GM23338 (cell line): ENCODE results near the gene CSTPP1. TPM values are rescaled to one million over a fixed set of nuclear protein-coding genes. Genes with fewer than 3 reads are reported as not detected.

ENCODE experiments used
- ATAC-seq: fragments of 200-7000 bp; cut with Tn5 transposase; 3 replicates; pipeline ENCODE4 v1.9.1; 2020
- DNase-seq: peaks from one replicate; pipeline ENCODE4 v3.0.0-alpha.2; 2015; ENCODE audit warnings: low spot score
- H2AFZ ChIP-seq: fragments of 200-600 bp; sonication (generic); 2 replicates; pipeline ENCODE4 v1.8.0; 2016; ENCODE audit warnings: antibody characterized with exemption, mild to moderate bottlenecking, moderate library complexity
- H3F3A ChIP-seq: fragments of 200-600 bp; sonication (generic); replicated peaks from 2 replicates; pipeline ENCODE4 v1.8.0; 2017; ENCODE audit warnings: antibody characterized with exemption, mixed run types, low read depth
- H3K27ac ChIP-seq: fragments of 200-600 bp; sonication (generic); 2 replicates; pipeline ENCODE4 v1.6.1; 2016; ENCODE audit warnings: low read depth
- H3K27me3 ChIP-seq: fragments of 200-600 bp; sonication (generic); 2 replicates; pipeline ENCODE4 v1.8.0; 2016; ENCODE audit warnings: mild to moderate bottlenecking, mixed run types, moderate library complexity; ENCODE audit not compliant: insufficient read depth
- H3K36me3 ChIP-seq: fragments of 200-600 bp; sonication (generic); 2 replicates; pipeline ENCODE4 v1.8.0; 2016; ENCODE audit warnings: mild to moderate bottlenecking; ENCODE audit not compliant: insufficient read depth
- H3K4me1 ChIP-seq: fragments of 200-600 bp; sonication (generic); 2 replicates; pipeline ENCODE4 v1.8.0; 2016; ENCODE audit warnings: mild to moderate bottlenecking, moderate library complexity; ENCODE audit not compliant: insufficient read depth
- H3K4me2 ChIP-seq: fragments of 200-600 bp; sonication (generic); 2 replicates; pipeline ENCODE4 v1.7.1; 2017; ENCODE audit warnings: mixed run types
- H3K4me3 ChIP-seq: fragments of 200-600 bp; sonication (generic); 2 replicates; pipeline ENCODE4 v1.6.1; 2016; ENCODE audit warnings: mixed run types
- H3K79me2 ChIP-seq: fragments of 200-600 bp; sonication (generic); replicated peaks from 2 replicates; pipeline ENCODE4 v1.8.0; 2017; ENCODE audit warnings: mild to moderate bottlenecking; ENCODE audit not compliant: insufficient read depth
- H3K9me2 ChIP-seq: fragments of 200-600 bp; sonication (generic); 2 replicates; pipeline ENCODE4 v1.8.0; 2017; ENCODE audit not compliant: insufficient read depth
- H4K20me1 ChIP-seq: fragments of 200-600 bp; sonication (generic); replicated peaks from 2 replicates; pipeline ENCODE4 v1.8.0; 2017; ENCODE audit warnings: mild to moderate bottlenecking; ENCODE audit not compliant: insufficient read depth
- H3K27ac Mint-ChIP-seq: 2 replicates; pipeline ENCODE4 v1.8.0; 2020; ENCODE audit warnings: inconsistent platforms, mild to moderate bottlenecking, moderate library complexity, mixed read lengths
- H3K27me3 Mint-ChIP-seq: 3 replicates; pipeline ENCODE4 v1.8.0; 2022; ENCODE audit warnings: low read depth, mild to moderate bottlenecking, moderate library complexity, mixed read lengths, inconsistent platforms; ENCODE audit not compliant: insufficient read depth, poor library complexity
- H3K36me3 Mint-ChIP-seq: 3 replicates; pipeline ENCODE4 v1.8.0; 2021; ENCODE audit warnings: low read depth, mild to moderate bottlenecking, inconsistent platforms, moderate library complexity, mixed read lengths
- H3K4me1 Mint-ChIP-seq: 3 replicates; pipeline ENCODE4 v1.8.0; 2020; ENCODE audit warnings: mild to moderate bottlenecking, inconsistent platforms, mixed read lengths
- H3K4me3 Mint-ChIP-seq: 3 replicates; pipeline ENCODE4 v1.8.0; 2021; ENCODE audit warnings: moderate library complexity, mild to moderate bottlenecking, inconsistent platforms, mixed read lengths
- H3K9me3 Mint-ChIP-seq: 3 replicates; pipeline ENCODE4 v1.8.0; 2020; ENCODE audit warnings: moderate library complexity, mild to moderate bottlenecking, inconsistent platforms, mixed read lengths
- CREB1 ChIP-seq: fragments of 250-450 bp; sonication (Bioruptor Pico); IDR thresholded peaks from 2 replicates; pipeline ENCODE4 v1.5.0; 2020; ENCODE audit warnings: low read depth, mild to moderate bottlenecking, moderate library complexity
- CTCF ChIP-seq, 2 experiments: fragments of 200-600 bp in 1 of 2; sonication (generic) in 1 of 2; conservative IDR thresholded peaks; 2 replicates each; pipeline versions ENCODE4 v1.5.1 to v1.6.1; 2016 to 2017; ENCODE audit warnings: antibody characterized with exemption in 2 of 2, low read depth in 2 of 2, mild to moderate bottlenecking in 2 of 2, moderate library complexity in 1 of 2
- EZH2 ChIP-seq: fragments of 200-600 bp; sonication (generic); IDR thresholded peaks from one replicate; pipeline ENCODE4 v1.8.0; 2017; ENCODE audit warnings: antibody characterized with exemption, mild to moderate bottlenecking, low read depth; ENCODE audit not compliant: unreplicated experiment
- EZH2phosphoT487 ChIP-seq: fragments of 200-600 bp; sonication (generic); IDR thresholded peaks from one replicate; pipeline ENCODE4 v1.8.1; 2018; ENCODE audit warnings: antibody characterized with exemption; ENCODE audit not compliant: unreplicated experiment
- JUNB ChIP-seq: IDR thresholded peaks from one replicate; pipeline ENCODE4 v1.6.1; 2016; ENCODE audit warnings: antibody characterized with exemption; ENCODE audit not compliant: unreplicated experiment
- NANOG ChIP-seq: IDR thresholded peaks from 2 replicates; pipeline ENCODE4 v1.6.1; 2016; ENCODE audit warnings: antibody characterized with exemption, borderline replicate concordance
- POLR2AphosphoS5 ChIP-seq: IDR thresholded peaks from 2 replicates; pipeline ENCODE4 v1.6.1; 2016; ENCODE audit warnings: antibody characterized with exemption, low read depth
- REST ChIP-seq: IDR thresholded peaks from one replicate; pipeline ENCODE4 v1.6.1; 2018; ENCODE audit warnings: antibody characterized with exemption; ENCODE audit not compliant: unreplicated experiment
- STAT1 ChIP-seq: IDR thresholded peaks from one replicate; pipeline ENCODE4 v1.6.1; 2016; ENCODE audit warnings: antibody characterized with exemption; ENCODE audit not compliant: unreplicated experiment
- ZNF114 ChIP-seq: fragments of 250-450 bp; sonication (Bioruptor Pico); IDR thresholded peaks from 2 replicates; pipeline ENCODE4 v1.5.0; 2020; ENCODE audit warnings: mild to moderate bottlenecking, moderate library complexity
- ZNF331 ChIP-seq: fragments of 250-450 bp; sonication (Bioruptor Pico); IDR thresholded peaks from 2 replicates; pipeline ENCODE4 v1.5.0; 2020; ENCODE audit warnings: low read depth, mild to moderate bottlenecking, moderate library complexity
- polyA plus RNA-seq: library from polyadenylated mRNA; unstranded; fragments of >200 nt; fragmentation: Nextera tagmentation; extraction: Ambion mirVana; gene quantifications from 2 replicates; pipeline ENCODE4 v1.2.1, GENCODE V29; 2016
- total RNA-seq: library from RNA; depleted of rRNA; stranded (reverse); fragments of >200 nt; shearing (Covaris generic); gene quantifications from 2 replicates; pipeline ENCODE4 v1.2.3, GENCODE V29; 2014

CSTPP1 gene
- total and polyA plus RNA-seq, 2 experiments from 2014 or later, result 23.5 to 42.6 TPM

- Histone ChIP-seq H3F3A (no peaks in the 10 kb centered on the region), H4K20me1 (no peaks in the 10 kb centered on the region), H3K4me1 (peaks cover 15% of the 10 kb centered on the region), H3K79me2 (no peaks in the 10 kb centered on the region), H3K9me2 (no peaks in the 10 kb centered on the region), H3K27me3 (no peaks in the 10 kb centered on the region), H2AFZ (no peak overlapping the region), H3K36me3 (no peaks in the 10 kb centered on the region), H3K27ac (no peak overlapping the region), H3K4me2 (no peak overlapping the region), H3K4me3 (no peak overlapping the region)
- H3K36me3 Mint-ChIP-seq, result no peaks in the 10 kb centered on the region
- DNase-seq (no peak), ATAC-seq (no peak)
- H3K4me1 Mint-ChIP-seq, result peaks cover 16% of the 10 kb centered on the region
- no peak for TF ChIP-seq ZNF114 (CRISPR knock-in tag)
- TF ChIP-seq EZH2, result no peak
- TF ChIP-seq CREB1 (CRISPR knock-in tag), result no peak
- peaks cover 2% of the 10 kb centered on the region for H3K27me3 Mint-ChIP-seq
- H3K4me3 Mint-ChIP-seq, result no peak overlapping the region
- H3K27ac Mint-ChIP-seq, result no peak overlapping the region
- H3K9me3 Mint-ChIP-seq, result no peaks in the 10 kb centered on the region
Observed at GRCh38 chr11:47105541-47105940, 169.0 kb downstream of the CSTPP1 start.

GRCh38 chr11:47105974-47106373 is 169.4 kb downstream of the CSTPP1 start:
- no peak overlapping the region for H3K27ac Mint-ChIP-seq
- no peaks in the 10 kb centered on the region for H3K9me2 ChIP-seq
- H3K4me3 Mint-ChIP-seq, result no peak overlapping the region
- no peaks in the 10 kb centered on the region for H3K27me3 ChIP-seq
- H3F3A ChIP-seq, result no peaks in the 10 kb centered on the region
- no peaks in the 10 kb centered on the region for H3K9me3 Mint-ChIP-seq
- no peak overlapping the region for H3K27ac ChIP-seq
- no peak overlapping the region for H3K4me3 ChIP-seq
- no peak overlapping the region for H3K4me2 ChIP-seq
- no peaks in the 10 kb centered on the region for H3K36me3 ChIP-seq
- no peak for DNase-seq
- peaks cover 16% of the 10 kb centered on the region for H3K4me1 Mint-ChIP-seq
- no peaks in the 10 kb centered on the region for H3K36me3 Mint-ChIP-seq
- H2AFZ ChIP-seq, result no peak overlapping the region
- no peak for ATAC-seq
- H4K20me1 ChIP-seq, result no peaks in the 10 kb centered on the region
- H3K79me2 ChIP-seq, result no peaks in the 10 kb centered on the region
- peaks cover 15% of the 10 kb centered on the region for H3K4me1 ChIP-seq
- peaks cover 2% of the 10 kb centered on the region for H3K27me3 Mint-ChIP-seq
- no peak for TF ChIP-seq EZH2phosphoT487
- TF ChIP-seq NANOG, result no peak
- TF ChIP-seq ZNF114 (CRISPR knock-in tag), result no peak
- TF ChIP-seq CTCF (conservative IDR thresholded peaks at IDR 0.05; ENCODE audit: low read depth in 2 of 2), result no peak
- no peak for TF ChIP-seq CREB1 (CRISPR knock-in tag)
- TF ChIP-seq ZNF331 (CRISPR knock-in tag), result no peak
- TF ChIP-seq EZH2, result no peak
- TF ChIP-seq STAT1, result no peak
- no peak for TF ChIP-seq POLR2AphosphoS5
- TF ChIP-seq JUNB, result no peak
- TF ChIP-seq REST, result no peak
